ENCODE results near the gene TIMM22. TPM values are rescaled to one million over a fixed set of nuclear protein-coding genes. Genes with fewer than 3 reads are reported as not detected.
"Not testable (repeated sequence)": the region's sequence is repeated elsewhere in the genome, so short reads cannot be mapped to it uniquely, and the experiment has no call there.

Gene TIMM22
- polyA plus RNA-seq, 6 donors from 2014 or later, result 20.9 to 24.0 (median 22.7) TPM

DNA sequence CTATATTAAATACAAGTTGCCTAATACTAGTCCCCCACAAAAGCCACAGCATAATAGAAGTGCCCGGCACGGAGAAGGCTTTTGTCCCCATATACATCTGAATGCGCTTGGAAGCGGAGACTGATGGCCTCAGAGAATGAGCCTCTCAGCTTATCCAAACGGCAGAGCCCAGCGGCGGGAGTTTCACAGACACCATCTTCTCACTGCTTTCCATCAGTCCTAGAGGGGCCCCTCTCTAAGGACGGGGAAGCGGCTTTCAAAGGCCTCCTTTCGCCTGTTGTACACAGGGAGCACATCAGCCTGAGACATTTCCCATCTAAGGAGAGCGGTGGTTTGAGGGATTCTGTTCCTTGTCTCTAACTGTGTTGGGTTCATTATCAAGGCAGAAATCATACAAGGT, 34.3 kb upstream of the TIMM22 start:
- no peak for ATAC-seq (ENCODE audit: low read depth in 2 of 2)
- Mint-ChIP-seq H3K9me3 (no peaks in the 10 kb centered on the region), H3K27ac (no peak overlapping the region), H3K4me3 (no peak overlapping the region), H3K36me3 (no peaks in the 10 kb centered on the region), H3K4me1 (no peaks in the 10 kb centered on the region), H3K27me3 (peaks cover 16 to 40% (median 21%) of the 10 kb centered on the region in 3 donors)
- no peak for DNase-seq

DNA sequence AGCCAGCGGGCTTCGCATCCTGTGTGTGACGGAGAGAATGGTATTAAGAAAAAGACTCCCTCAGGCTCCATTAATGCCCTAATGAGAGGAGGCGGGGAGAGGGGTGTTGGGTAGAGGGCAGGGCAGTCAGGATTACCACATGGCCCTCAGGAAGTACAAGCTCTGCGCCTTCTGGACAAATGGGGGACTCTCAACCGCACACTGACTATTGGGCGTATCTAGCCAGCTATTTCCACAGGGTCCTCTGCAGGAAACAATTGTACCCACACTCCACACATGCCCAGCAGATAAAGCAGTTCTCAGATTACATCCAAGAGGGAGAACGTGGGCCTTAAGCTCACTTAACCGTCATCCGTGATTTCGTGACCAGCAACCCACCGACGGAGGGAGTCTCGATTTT, 32.1 kb upstream of the TIMM22 start:
- H3K4me1 Mint-ChIP-seq, result no peaks in the 10 kb centered on the region
- no peaks in the 10 kb centered on the region for H3K36me3 Mint-ChIP-seq
- H3K27ac Mint-ChIP-seq, result no peak overlapping the region
- peaks cover 16 to 45% (median 31%) of the 10 kb centered on the region in 3 donors for H3K27me3 Mint-ChIP-seq
- H3K4me3 Mint-ChIP-seq, result no peak overlapping the region
- H3K9me3 Mint-ChIP-seq, result no peaks in the 10 kb centered on the region
- DNase-seq, result no peak
- ATAC-seq (ENCODE audit: low read depth in 2 of 2), result no peak

DNA sequence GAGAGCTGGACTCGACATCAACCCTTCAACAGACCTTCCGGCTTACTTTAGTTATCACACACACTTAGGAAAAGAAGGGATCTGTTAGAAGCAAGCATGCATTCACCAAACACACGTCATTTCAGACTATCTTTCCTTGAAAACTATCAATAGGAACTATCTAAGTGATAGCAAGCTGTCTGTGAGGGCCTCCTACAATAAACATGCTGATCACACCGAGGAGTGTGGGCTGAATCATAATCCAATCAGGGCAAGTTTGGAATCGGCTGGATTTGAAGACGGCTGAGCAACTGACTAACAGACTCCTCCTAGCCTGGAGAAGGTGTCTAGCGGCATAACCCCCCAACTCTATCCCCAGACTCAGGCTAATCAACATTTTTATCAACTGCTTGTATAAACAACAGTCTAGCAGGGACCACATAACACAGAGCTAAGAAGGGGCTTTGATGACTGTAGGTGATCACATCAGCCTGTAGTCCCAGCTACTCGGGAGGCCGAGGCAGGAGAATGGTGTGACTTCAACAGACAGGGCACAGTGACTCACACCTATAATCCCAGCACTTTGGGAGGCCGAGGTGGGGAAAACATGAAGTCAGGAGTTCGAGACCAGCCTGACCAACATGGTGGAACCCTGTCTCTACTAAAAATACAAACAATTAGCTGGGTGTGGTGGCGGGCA, 31.5 kb upstream of the TIMM22 start:
- Mint-ChIP-seq H3K4me3 (peak overlapping the region in 1 of 8 donors; percentile 10), H3K27ac (peak overlapping the region in 1 of 6 donors; percentile 78), H3K27me3 (peaks cover 14 to 46% (median 35%) of the 10 kb centered on the region in 3 donors), H3K36me3 (no peaks in the 10 kb centered on the region), H3K4me1 (no peaks in the 10 kb centered on the region), H3K9me3 (no peaks in the 10 kb centered on the region)
- DNase-seq (no peak), ATAC-seq (ENCODE audit: low read depth in 2 of 2) (no peak)

DNA sequence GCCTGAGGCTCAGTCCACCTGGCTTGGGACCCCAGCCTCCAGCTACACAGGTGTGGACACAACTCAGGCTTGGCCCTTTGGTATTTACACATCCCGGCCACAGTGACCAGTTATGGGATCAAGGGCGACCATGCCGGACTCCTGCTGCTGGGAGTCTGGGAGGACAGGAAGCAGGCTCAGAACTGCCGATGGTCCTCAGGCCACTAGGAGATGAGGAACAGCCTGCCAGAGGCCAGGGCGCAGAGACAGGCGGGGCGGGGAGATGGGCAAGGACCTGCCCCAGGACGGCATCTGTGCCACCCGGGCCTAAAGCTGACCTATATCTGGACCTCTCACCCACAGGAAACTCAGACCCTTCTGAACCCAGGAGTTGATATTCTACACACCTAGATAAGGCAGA, 29.8 kb upstream of the TIMM22 start:
- peaks cover 9 to 40% (median 35%) of the 10 kb centered on the region in 3 donors for H3K27me3 Mint-ChIP-seq
- H3K27ac Mint-ChIP-seq, result peak overlapping the region in 2 of 6 donors; percentile 40 to 94
- H3K4me1 Mint-ChIP-seq, result no peaks in the 10 kb centered on the region
- ATAC-seq (ENCODE audit: low read depth in 2 of 2), result no peak
- H3K4me3 Mint-ChIP-seq, result no peak overlapping the region
- no peaks in the 10 kb centered on the region for H3K36me3 Mint-ChIP-seq
- no peaks in the 10 kb centered on the region for H3K9me3 Mint-ChIP-seq
- DNase-seq, result no peak

DNA sequence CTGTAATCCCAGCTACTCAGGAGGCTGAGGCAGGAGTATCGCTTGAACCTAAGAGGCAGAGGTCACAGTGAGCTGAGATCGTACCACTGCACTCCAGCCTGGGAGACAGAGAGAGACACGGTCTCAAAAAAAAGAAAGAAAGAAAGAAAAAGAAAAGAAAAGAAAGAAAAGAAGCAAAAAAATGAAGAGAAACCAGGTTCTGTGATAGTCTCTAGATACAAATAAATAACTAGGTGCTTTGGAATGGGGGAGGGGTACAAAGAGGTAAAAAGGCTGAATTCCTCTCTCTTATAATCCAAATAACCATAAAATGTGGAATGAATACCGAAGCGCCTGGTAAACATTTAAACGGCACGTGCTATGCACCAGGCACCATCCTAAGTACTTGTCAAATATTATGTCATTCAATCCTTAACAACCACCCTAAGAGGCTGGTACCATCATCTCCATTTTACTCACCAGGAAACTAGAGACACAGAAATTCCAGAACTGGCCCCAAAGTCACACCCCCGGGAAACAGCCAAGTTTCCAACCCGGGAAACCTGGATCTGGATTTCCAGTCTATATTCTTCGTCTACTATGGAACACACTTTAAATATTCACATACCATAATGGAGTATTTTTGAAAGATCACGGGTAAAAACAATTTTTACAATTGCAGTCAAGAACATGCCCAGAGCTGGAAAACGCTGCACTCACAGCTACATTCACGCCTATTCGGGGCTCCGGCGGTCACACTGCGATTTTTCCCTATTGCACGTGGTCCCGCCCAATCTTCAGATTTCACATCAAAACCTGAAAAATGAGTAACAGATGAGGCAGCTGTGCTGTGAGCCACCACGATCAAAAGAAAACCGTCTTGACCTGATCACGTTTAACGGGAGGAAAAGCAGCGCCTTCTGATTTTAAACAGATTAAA, 27.9 kb upstream of the TIMM22 start:
- H3K4me3 Mint-ChIP-seq, result no peak overlapping the region
- no peaks in the 10 kb centered on the region for H3K4me1 Mint-ChIP-seq
- H3K9me3 Mint-ChIP-seq, result no peaks in the 10 kb centered on the region
- no peak overlapping the region for H3K27ac Mint-ChIP-seq
- no peaks in the 10 kb centered on the region for H3K36me3 Mint-ChIP-seq
- no peak for DNase-seq
- no peak for ATAC-seq (ENCODE audit: low read depth in 2 of 2)
- peaks cover 15 to 48% (median 43%) of the 10 kb centered on the region in 3 donors for H3K27me3 Mint-ChIP-seq

DNA sequence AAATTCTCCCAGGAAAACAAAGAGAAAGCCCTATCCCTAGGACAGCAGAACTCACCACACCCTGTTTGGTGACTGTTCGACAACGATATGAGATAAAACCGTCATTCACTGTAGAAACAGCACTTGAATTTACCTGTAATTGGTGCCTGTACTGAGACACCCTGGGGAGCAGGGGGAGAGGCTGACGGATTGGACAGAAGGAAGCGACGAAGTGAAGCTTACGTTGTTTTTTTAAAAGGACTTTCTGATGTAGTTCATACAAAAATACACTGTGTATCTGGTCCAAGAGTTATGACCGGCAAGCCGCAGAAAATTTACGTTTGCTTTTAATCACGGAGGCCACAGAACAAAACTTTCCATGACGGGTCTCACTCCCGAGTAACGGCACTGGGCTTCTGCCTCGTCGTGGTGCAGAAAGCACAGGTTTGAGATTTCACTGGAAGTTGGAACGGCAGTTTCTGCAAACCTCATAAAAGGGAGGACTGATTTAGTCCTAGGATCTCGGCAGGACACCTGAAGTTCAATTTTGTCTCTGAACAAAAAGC, 27.0 kb upstream of the TIMM22 start:
- Mint-ChIP-seq H3K9me3 (no peaks in the 10 kb centered on the region), H3K27me3 (peaks cover 20 to 49% (median 39%) of the 10 kb centered on the region in 3 donors), H3K36me3 (no peaks in the 10 kb centered on the region), H3K4me1 (no peaks in the 10 kb centered on the region), H3K27ac (no peak overlapping the region), H3K4me3 (no peak overlapping the region)
- ATAC-seq (ENCODE audit: low read depth in 2 of 2) (no peak), DNase-seq (no peak)

DNA sequence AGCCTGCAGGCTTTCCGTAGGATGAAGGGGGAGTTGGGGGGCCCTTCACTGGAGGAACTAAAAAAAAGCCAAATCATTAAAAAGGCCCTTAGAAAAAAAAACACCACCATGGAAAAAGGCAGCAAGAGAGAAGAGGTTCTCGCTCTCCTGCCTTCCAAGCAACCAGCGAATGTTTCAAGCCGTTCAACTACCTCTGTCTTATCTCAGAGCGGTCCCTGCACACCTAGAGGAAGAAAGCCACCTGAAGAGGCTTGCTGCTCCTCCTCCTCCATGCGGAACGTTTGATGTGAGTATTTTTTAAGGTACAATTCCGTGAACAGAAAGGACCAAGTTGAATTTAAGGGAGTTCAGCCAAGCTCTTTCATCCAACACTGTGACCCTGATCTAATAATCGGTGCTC, 26.6 kb upstream of the TIMM22 start:
- Mint-ChIP-seq H3K27me3 (peaks cover 22 to 52% (median 37%) of the 10 kb centered on the region in 3 donors), H3K9me3 (no peaks in the 10 kb centered on the region), H3K27ac (no peak overlapping the region), H3K4me1 (no peaks in the 10 kb centered on the region), H3K4me3 (no peak overlapping the region), H3K36me3 (no peaks in the 10 kb centered on the region)
- DNase-seq (no peak), ATAC-seq (ENCODE audit: low read depth in 2 of 2) (no peak)

DNA sequence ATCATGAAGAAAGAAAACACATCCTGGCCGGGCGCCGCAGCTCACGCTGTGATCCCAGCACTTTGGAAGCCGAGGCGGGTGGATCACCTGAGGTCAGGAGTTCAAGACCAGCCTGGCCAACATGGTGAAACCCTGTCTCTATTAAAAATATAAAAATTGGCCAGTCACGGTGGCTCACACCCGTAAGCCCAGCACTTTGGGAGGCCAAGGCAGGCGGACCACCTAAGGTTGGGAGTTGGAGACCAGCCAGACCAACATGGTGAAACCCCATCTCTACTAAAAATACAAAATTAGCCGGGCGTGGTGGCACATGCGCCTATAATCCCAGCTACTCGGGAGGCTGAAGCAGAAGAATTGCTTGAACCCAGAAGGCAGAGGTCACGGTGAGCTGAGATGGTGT, 25.1 kb upstream of the TIMM22 start:
- H3K27ac Mint-ChIP-seq; DNase-seq; H3K36me3 Mint-ChIP-seq; H3K9me3 Mint-ChIP-seq; H3K4me1 Mint-ChIP-seq; H3K4me3 Mint-ChIP-seq; ATAC-seq (ENCODE audit: low read depth in 2 of 2): not testable (repeated sequence)
- peaks cover 34 to 62% (median 44%) of the 10 kb centered on the region in 3 donors for H3K27me3 Mint-ChIP-seq

DNA sequence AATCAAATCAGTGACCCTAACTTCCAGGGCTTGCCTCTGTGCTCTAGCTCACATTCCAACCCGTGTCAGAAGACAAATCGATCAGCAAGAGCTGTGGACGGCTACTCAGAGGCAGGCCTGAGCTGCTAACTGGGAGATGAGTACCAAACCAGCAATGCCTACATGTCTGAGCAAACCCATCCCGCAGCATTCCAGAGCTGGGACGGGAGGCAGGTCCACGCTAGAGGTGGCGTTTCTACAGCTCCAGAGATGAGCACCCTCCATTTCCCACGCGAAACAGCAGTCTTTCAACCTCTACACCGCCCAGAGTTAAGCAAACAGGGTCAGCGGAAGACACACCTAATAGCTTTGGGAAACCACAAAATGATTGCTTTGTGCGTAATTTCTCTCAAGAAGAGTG, 23.9 kb upstream of the TIMM22 start:
- Mint-ChIP-seq H3K4me3 (no peak overlapping the region), H3K4me1 (peaks cover under 1 to 6% (median 3%) of the 10 kb centered on the region in 3 donors), H3K9me3 (no peaks in the 10 kb centered on the region), H3K36me3 (no peaks in the 10 kb centered on the region), H3K27me3 (peaks cover 43 to 63% (median 45%) of the 10 kb centered on the region in 3 donors), H3K27ac (no peak overlapping the region)
- DNase-seq (no peak), ATAC-seq (ENCODE audit: low read depth in 2 of 2) (no peak)

DNA sequence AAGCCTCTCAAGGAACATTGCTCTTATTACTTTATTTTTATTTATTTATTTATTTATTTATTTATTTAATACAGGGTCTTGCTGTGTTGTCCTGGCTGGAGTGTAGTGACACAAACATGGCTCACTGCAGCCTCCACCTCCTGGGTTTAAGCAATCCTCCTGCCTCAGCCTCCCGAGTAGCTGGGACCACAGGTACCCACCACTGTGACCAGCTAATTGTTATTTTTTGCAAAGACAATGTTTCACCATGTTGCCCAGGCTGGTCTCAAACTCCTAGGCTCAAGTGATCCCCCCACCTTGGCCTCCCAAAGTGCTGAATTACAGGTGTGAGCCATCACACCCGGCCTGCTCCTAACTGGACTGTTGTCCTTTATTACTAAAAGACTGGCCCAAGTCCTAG, 22.2 kb upstream of the TIMM22 start:
- peaks cover 31 to 55% (median 48%) of the 10 kb centered on the region in 3 donors for H3K27me3 Mint-ChIP-seq
- not testable (repeated sequence) for H3K9me3 Mint-ChIP-seq; DNase-seq; H3K27ac Mint-ChIP-seq; H3K4me1 Mint-ChIP-seq; H3K36me3 Mint-ChIP-seq; ATAC-seq (ENCODE audit: low read depth in 2 of 2); H3K4me3 Mint-ChIP-seq

DNA sequence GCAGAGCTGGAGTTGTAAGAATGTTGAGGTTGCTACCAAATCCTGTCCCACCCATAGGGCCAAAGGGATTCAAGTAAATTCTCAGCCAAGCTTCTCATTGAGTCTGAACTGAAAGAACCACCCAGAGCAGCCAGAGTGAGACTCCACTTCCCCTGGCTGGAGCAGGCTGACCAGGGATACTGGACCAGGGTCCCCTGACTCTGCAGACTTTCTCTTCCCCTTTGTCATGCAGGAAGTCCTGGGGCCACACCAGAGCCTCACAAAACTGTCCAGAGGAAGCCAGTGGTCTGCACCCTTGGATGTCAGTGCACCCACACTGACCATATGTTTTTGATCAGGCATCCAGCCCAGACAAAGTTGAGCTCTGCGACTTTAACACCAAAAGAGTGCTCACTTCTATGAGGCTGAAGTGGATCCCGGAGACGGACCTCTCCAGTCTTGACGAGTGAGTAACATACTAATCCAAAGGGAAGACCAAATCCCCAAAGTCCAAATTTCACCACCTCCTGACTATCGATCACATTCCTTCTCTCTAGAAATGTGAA, 21.5 kb upstream of the TIMM22 start:
- H3K9me3 Mint-ChIP-seq, result no peaks in the 10 kb centered on the region
- H3K4me3 Mint-ChIP-seq, result no peak overlapping the region
- DNase-seq (no peak), ATAC-seq (ENCODE audit: low read depth in 2 of 2) (no peak)
- H3K36me3 Mint-ChIP-seq, result no peaks in the 10 kb centered on the region
- H3K27ac Mint-ChIP-seq, result no peak overlapping the region
- peaks cover 27 to 53% (median 47%) of the 10 kb centered on the region in 3 donors for H3K27me3 Mint-ChIP-seq
- H3K4me1 Mint-ChIP-seq, result peaks cover 8 to 14% (median 12%) of the 10 kb centered on the region in 3 donors

DNA sequence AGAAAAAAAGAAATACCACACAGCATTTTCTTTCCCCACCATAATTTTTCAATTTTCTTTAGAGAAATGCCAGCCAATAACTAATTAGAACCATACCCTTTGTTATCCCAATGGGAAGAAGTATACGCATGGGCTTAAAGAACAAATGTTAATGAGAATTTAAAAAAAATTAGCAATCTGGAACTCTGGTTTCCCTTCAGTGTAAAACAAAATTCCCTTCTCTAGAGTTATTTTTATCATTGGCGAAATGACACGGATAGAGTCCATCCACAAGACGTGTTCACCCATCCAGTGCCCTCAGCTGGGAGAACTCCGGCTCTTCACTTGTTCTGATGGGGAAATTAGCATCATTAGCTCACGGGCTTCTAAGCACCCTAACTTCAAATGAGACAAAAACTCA, 20.6 kb upstream of the TIMM22 start:
- no peaks in the 10 kb centered on the region for H3K9me3 Mint-ChIP-seq
- peaks cover 14 to 23% (median 21%) of the 10 kb centered on the region in 3 donors for H3K4me1 Mint-ChIP-seq
- DNase-seq (no peak), ATAC-seq (ENCODE audit: low read depth in 2 of 2) (no peak)
- no peak overlapping the region for H3K27ac Mint-ChIP-seq
- peaks cover 27 to 53% (median 44%) of the 10 kb centered on the region in 3 donors for H3K27me3 Mint-ChIP-seq
- H3K4me3 Mint-ChIP-seq, result peak overlapping the region in 1 of 8 donors; percentile 36
- no peaks in the 10 kb centered on the region for H3K36me3 Mint-ChIP-seq

DNA sequence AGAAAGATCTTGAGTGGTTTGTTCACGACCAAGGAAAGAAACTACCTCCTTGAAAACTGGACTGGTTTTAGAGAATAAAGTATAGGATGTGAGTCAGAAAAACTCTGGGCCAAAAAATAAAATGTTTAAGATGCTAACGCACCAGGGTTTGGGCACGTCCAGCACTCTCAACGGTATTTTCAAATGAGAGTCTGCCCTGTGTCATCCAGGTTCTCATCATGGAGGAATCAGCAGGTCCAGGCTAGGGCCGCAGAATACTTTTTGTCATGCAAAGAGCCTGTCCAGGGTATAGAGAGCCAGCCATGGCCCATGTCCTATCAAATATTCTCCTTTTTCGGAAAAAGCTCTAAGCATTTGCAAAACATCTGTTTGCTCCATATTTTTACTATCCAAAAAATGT, 19.8 kb upstream of the TIMM22 start:
- H3K27ac Mint-ChIP-seq, result no peak overlapping the region
- H3K36me3 Mint-ChIP-seq, result no peaks in the 10 kb centered on the region
- peak overlapping the region in 1 of 8 donors; percentile 72 for H3K4me3 Mint-ChIP-seq
- DNase-seq (no peak), ATAC-seq (ENCODE audit: low read depth in 2 of 2) (no peak)
- H3K4me1 Mint-ChIP-seq, result peaks cover 14 to 24% (median 22%) of the 10 kb centered on the region in 3 donors
- H3K9me3 Mint-ChIP-seq, result no peaks in the 10 kb centered on the region
- H3K27me3 Mint-ChIP-seq, result peaks cover 27 to 50% (median 44%) of the 10 kb centered on the region in 3 donors
